COLO829 (cell line): ENCODE data around the gene F13A1.
A peak's percentile ranks its signal among the peaks of the same experiment; 100 is the strongest.

ENCODE experiments used
- DNase-seq: peaks from one replicate; pipeline ENCODE4 v3.0.0; 2012; ENCODE audit warnings: low spot score

The F13A1 gene

GRCh38 chr6:6193221-6193745 is 127.2 kb downstream of the F13A1 start:
- no peak for DNase-seq

- DNase-seq: no peak
These were observed 128.6 kb downstream of the F13A1 start for GRCh38 chr6:6191909-6192308.

- DNase-seq: peak; percentile 14
These were observed 129.0 kb downstream of the F13A1 start for GRCh38 chr6:6191476-6191875.

GRCh38 chr6:6180684-6181083 is 139.8 kb downstream of the F13A1 start:
- DNase-seq: no peak

- DNase-seq: no peak
These were observed 140.4 kb downstream of the F13A1 start for GRCh38 chr6:6179858-6180623.

GRCh38 chr6:6178795-6179194 is 141.7 kb downstream of the F13A1 start:
- DNase-seq: no peak

GRCh38 chr6:6177754-6178153 is 142.7 kb downstream of the F13A1 start:
- no peak for DNase-seq

GRCh38 chr6:6176586-6177228 is 143.8 kb downstream of the F13A1 start:
- DNase-seq: no peak

- DNase-seq: no peak
These were observed 144.3 kb downstream of the F13A1 start for GRCh38 chr6:6176127-6176526.

- DNase-seq: no peak
These were observed 151.3 kb downstream of the F13A1 start for GRCh38 chr6:6169141-6169540.

- DNase-seq: no peak
These were observed 154.4 kb downstream of the F13A1 start for GRCh38 chr6:6166064-6166463.

- no peak for DNase-seq
These were observed 156.1 kb downstream of the F13A1 start for GRCh38 chr6:6164367-6164766.

GRCh38 chr6:6154335-6154734 is 166.1 kb downstream of the F13A1 start:
- DNase-seq: no peak

- DNase-seq: no peak
These were observed 168.4 kb downstream of the F13A1 start for GRCh38 chr6:6152060-6152459.

- no peak for DNase-seq
These were observed 172.2 kb downstream of the F13A1 start for GRCh38 chr6:6148192-6148815.

- peak; percentile 54 for DNase-seq
These were observed 188.9 kb downstream of the F13A1 start for GRCh38 chr6:6131492-6132109.

- DNase-seq: no peak
These were observed 195.0 kb downstream of the F13A1 start for GRCh38 chr6:6125495-6125894.

GRCh38 chr6:6123803-6124202 is 196.7 kb downstream of the F13A1 start:
- no peak for DNase-seq

- DNase-seq: no peak
These were observed 198.5 kb downstream of the F13A1 start for GRCh38 chr6:6121943-6122342.

- DNase-seq: no peak
These were observed 214.9 kb downstream of the F13A1 start for GRCh38 chr6:6105472-6106036.
